ENCODE data around the gene PHLDA2.

PHLDA2 gene

GRCh38 chr11:2934611-2935239 is 5.5 kb upstream of the PHLDA2 start:
- ChIA-PET CTCF (interaction anchor here (1.3 to 1.5 kb wide), 2 partner anchors 43 to 402 kb away, joined by 6 read pairs; no protein-coding TSS in a partner anchor), POLR2A (interaction anchor here (1.9 kb wide), 1 partner anchor 57 kb away, joined by 5 read pairs; the partner anchor contains the start of gene NAP1L4)
- Histone ChIP-seq H3K4me1 (ENCODE audit: control insufficient read depth, insufficient read depth, low read length) (no peaks in the 10 kb centered on the region), H3K36me3 (ENCODE audit: control insufficient read depth in 2 of 2, insufficient read depth in 1 of 2, low read length in 2 of 2) (no peaks in the 10 kb centered on the region), H3K4me3 (ENCODE audit: low read depth, low read length) (no peak overlapping the region), H3K27ac (ENCODE audit: extremely low read depth, low read depth, low read length) (no peak overlapping the region), H3K9me3 (ENCODE audit: control insufficient read depth, insufficient read depth, low read depth, low read length) (no peaks in the 10 kb centered on the region)
- no peak for TF ChIP-seq ZNF785 (tag by site-specific recombination; IDR thresholded peaks at IDR 0.05)

GRCh38 chr11:2934021-2934550 is 4.9 kb upstream of the PHLDA2 start:
- Histone ChIP-seq H3K4me3 (ENCODE audit: low read depth, low read length) (no peak overlapping the region), H3K9me3 (ENCODE audit: control insufficient read depth, insufficient read depth, low read depth, low read length) (no peaks in the 10 kb centered on the region), H3K4me1 (ENCODE audit: control insufficient read depth, insufficient read depth, low read length) (no peaks in the 10 kb centered on the region), H3K27ac (ENCODE audit: extremely low read depth, low read depth, low read length) (no peak overlapping the region), H3K36me3 (ENCODE audit: control insufficient read depth in 2 of 2, insufficient read depth in 1 of 2, low read length in 2 of 2) (no peaks in the 10 kb centered on the region)
- POLR2A ChIA-PET = interaction anchor here (1.5 to 1.9 kb wide), 2 partner anchors 9 to 58 kb away, joined by 3 to 5 read pairs; partner anchors contain the start of gene NAP1L4
- CTCF ChIA-PET = interaction anchor here (1.2 to 1.5 kb wide), 3 partner anchors 42 to 401 kb away, joined by 4 to 6 read pairs (median 6); no protein-coding TSS in a partner anchor
- TF ChIP-seq, protein P1, sequence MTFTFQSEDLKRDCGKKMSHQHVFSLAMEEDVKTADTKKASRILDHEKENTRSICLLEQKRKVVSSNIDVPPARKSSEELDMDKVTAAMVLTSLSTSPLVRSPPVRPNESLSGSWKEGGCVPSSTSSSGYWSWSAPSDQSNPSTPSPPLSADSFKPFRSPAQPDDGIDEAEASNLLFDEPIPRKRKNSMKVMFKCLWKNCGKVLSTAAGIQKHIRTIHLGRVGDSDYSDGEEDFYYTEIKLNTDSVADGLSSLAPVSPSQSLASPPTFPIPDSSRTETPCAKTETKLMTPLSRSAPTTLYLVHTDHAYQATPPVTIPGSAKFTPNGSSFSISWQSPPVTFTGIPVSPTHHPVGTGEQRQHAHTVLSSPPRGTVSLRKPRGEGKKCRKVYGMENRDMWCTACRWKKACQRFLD (tag by site-specific recombination; IDR thresholded peaks at IDR 0.05) = no peak
- TF ChIP-seq ZNF513 (tag by site-specific recombination; IDR thresholded peaks at IDR 0.05) (no peak), ZFP37 (tag by site-specific recombination; IDR thresholded peaks at IDR 0.05) (no peak), ZNF26 (tag by site-specific recombination; IDR thresholded peaks at IDR 0.05) (no peak), ZNF600 (tag by site-specific recombination; IDR thresholded peaks at IDR 0.05) (no peak), REST (tag by site-specific recombination; IDR thresholded peaks at IDR 0.05) (no peak), ZNF585B (tag by site-specific recombination; IDR thresholded peaks at IDR 0.05) (no peak), ZNF677 (tag by site-specific recombination; IDR thresholded peaks at IDR 0.05) (no peak), ZNF558 (tag by site-specific recombination; IDR thresholded peaks at IDR 0.05) (no peak), ZNF274 (IDR thresholded peaks at IDR 0.05; ENCODE audit: low read length) (no peak), ZNF274 (tag by site-specific recombination; IDR thresholded peaks at IDR 0.05; ENCODE audit: borderline replicate concordance) (no peak)
